GM12878 (cell line): ENCODE measurements around the gene TAMALIN.

Source experiments
- CTCF ChIP-seq, 3 experiments: IDR thresholded peaks in 2 of 3; conservative IDR thresholded peaks in 1 of 3; 2 replicates each; pipeline ENCODE4 v1.5.1; 2011; ENCODE audit warnings: low read depth in 3 of 3, low read length in 3 of 3, mild to moderate bottlenecking in 3 of 3, control low read depth in 2 of 3, moderate library complexity in 2 of 3, inconsistent platforms in 1 of 3, mixed read lengths in 1 of 3; ENCODE audit not compliant: control insufficient read depth in 2 of 3, insufficient read depth in 1 of 3; ENCODE audit errors: extremely low read depth in 1 of 3
- MAX ChIP-seq: IDR thresholded peaks from 2 replicates; pipeline ENCODE4 v1.6.1; 2012; ENCODE audit warnings: low read depth, low read length, improper control_type of control experiment
- MXI1 ChIP-seq: fragments of 150-350 bp; IDR thresholded peaks from 2 replicates; pipeline ENCODE4 v1.6.1; 2011; ENCODE audit warnings: low read depth, mild to moderate bottlenecking, inconsistent platforms, low read length, improper control_type of control experiment
- USF2 ChIP-seq: IDR thresholded peaks from 2 replicates; pipeline ENCODE4 v1.6.1; 2011; ENCODE audit warnings: low read depth, low read length, improper control_type of control experiment, borderline replicate concordance

GRCh38 chr12:51977320-51977753, 29.4 kb upstream of the TAMALIN start:
- TF ChIP-seq USF2 (no peak), CTCF (IDR thresholded peaks at IDR 0.05 in 2 of 3, conservative IDR thresholded peaks at IDR 0.05 in 1 of 3; ENCODE audit: control insufficient read depth in 2 of 3, extremely low read depth in 1 of 3, insufficient read depth in 1 of 3, low read depth in 3 of 3, low read length in 3 of 3) (no peak), MAX (no peak), MXI1 (no peak)
